HTERT RPE-1 (cell line): ENCODE data around the gene FAM153A.
"Not testable (repeated sequence)": the region's sequence is repeated elsewhere in the genome, so short reads cannot be mapped to it uniquely, and the experiment has no call there.

Experiments used
- in situ Hi-C: fragments of 300-500 bp; cut with MboI; formaldehyde crosslinking; loops from 4 replicates; pipeline ENCODE4 v1.14.3; 2020; ENCODE audit warnings: low sequenced_read_pairs

Gene FAM153A

DNA sequence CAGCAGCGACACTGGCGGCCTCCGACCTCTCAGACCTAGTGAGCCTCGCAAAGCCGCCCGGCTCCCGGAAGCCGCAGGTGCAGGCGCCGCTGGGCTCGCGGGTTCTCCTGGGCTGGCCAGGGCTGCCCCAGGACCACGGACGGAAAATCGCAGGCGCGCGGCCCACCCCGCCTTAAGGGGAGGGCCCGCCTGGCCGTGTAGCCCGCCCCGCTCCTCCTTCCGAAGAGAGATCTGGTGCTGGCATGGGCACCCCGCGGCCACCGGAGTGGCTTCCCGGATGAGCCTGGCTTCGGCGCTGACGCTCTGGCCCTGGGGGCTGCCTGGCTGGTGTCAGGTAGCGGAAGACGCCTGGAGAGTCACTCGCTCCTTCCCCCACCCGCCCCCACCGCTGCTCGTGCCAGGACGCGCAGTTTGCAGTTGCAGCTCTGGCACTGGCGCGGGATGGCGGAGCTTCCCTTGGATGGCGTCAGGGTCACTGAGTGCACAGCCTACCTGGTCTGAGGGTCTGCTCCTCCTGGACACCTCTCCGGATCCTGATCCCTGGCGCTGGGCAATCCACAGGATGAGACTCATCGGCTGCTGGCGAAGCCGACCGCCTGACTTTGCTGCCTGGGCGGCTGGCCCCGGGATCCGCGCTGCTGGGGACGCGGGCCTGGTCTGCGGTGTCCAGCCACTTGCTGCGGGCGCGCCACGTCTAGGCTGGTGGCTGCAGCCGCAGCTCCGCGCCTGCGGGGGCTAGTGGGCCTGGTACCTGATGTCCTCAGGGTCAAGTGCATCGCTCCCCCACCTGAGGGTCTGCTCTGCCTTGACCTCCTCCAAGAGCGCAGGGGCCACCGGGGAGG is at the start of gene FAM153A:
Gene FAM153A, minus strand, starts transcription at position 108 of the 842 bp plus-strand sequence.
- in situ Hi-C loops: not testable (repeated sequence)

DNA sequence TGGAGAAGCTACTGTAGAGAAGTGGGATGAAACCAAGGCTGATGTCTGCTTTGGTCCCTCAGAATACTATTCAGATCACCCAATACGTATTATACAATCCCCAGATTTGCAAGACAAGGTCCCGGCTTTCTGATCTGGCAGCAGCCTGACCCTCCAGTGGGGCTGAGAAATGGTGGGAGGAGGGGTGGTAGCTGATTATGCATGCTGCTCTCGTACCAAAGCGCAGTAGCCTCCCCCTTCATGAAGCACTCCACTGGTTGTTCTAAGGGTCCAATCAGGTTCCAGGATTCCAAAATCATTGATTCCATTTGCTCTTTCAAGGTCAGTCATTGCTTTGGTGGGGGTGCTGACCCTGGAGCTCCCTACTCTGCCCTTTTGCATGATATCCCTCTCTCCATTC is 49.6 kb upstream of the FAM153A start:
- in situ Hi-C loops: not testable (repeated sequence)

DNA sequence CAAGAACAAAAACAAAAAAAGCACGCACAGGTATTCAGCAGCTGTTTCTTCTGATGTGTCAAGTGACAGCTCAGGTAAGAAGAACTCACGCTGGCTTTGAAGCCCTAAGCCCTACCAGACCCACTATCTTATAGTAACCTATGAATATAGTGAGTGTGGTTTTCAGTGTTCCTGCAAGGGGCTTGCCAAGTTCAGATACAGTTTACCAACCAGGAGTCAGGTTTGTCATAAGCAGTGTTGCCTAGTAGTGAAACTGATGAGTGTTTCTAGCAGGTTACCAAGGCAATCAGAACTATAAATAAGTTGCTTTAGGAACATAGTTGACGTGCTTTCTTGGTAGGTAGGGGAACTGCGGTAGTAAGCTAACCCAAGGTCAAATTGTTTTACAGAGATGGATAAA is 43.4 kb upstream of the FAM153A start:
- in situ Hi-C loops: not testable (repeated sequence)

DNA sequence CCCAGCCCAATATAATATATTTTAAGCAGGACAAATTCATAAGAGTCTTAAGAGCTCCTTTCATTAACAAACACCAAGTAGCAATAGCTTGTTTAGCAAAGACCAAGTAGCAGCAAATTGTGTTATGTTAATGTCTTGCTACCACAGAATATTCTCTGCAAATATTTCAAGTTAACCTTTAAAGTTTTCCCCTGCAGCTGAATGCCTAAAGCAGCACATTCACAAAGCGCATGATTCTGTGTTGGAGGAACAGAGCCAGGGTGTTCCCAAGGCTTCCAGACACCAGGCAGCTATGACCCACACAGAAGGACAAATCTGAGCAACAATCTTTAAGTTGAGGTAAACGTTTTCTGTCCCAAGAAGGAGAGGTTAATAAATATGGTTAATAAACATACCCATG is 42.1 kb upstream of the FAM153A start:
- in situ Hi-C loops: not testable (repeated sequence)

DNA sequence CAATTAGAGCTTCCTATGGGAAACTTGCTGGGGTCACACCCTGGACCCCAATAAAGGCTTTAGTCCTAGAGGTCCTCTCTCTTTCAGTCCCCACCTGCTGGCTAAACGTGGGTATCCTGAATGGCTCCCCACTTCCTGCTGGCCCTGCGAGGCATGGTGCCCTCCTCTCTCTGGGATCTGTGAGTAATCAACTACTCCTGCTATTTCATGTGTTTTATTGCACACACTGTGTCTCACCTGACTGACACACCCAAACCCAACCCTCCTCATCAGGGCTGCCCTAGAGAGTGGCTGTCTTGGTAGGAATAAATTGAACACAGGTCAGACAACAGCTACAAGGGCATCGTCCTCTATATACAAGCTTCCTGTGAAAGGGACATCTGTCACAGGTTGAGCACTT is 39.8 kb upstream of the FAM153A start:
- in situ Hi-C loops: not testable (repeated sequence)

DNA sequence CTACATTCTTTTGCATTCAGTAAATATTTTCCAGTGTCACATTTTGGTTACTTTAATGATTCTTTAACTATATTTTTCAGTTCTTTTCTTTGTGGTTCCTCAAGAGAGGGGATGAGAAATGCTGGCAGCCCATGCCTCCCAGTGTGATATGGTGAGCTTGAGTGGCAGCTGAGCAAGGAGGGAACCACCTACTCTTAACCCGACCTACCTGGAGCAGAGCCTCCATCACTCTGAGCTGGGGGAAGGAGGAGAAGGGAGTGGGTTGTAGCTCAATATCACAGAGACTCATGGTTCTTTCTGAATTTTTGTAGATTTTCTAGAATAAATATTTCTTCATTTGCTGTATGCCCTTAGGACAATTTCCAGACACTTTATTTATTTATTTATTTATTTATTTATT is 37.0 kb upstream of the FAM153A start:
- in situ Hi-C loops: not testable (repeated sequence)

DNA sequence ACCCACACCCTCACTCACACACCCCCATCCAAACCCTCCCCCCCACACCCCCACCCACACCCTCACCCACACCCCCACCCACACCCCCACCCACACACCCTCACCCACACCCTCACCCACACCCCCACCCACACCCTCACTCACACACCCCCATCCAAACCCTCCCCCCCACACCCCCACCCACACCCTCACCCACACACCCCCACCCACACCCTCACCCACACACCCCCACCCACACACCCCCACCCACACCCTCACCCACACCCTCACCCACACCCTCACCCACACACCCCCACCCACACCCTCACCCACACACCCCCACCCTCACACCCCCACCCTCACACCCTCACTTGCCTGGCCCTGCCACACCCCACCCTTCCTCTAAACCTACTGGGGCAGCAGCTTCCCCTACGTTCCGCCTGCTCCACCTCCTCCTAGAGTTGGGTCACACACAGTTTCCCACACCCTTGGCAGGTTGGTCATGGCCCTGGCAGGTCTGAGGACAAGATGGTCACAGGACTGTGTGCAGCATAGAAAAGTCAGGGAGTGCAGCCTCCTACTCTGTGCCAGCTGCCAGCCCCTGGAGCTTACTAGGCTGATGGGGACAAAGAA is 30.2 kb upstream of the FAM153A start:
- in situ Hi-C loops: not testable (repeated sequence)

DNA sequence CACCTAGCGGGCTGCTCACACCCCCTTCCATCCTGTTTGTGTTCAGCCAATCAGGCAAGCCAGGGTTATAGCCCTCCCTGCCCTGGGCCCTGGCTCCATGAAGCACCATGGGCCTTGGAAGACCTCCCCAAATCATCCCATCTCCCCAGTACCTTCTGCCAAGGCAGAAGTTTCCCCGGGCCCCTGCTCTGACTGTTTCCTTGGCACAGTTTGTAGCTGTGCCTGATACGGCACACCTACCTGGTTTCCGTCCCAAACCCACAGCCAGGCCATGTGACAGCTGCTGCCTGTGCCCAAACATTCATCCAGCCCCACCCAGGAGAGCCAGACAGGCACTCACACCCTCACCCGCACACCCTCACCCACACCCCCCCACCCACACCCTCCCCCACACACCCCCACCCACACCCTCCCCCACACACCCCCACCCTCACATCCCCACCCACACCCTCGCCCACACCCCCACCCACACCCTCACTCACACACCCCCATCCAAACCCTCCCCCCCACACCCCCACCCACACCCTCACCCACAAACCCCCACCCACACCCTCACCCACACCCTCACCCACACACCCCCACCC is 29.6 kb upstream of the FAM153A start:
- in situ Hi-C loops: not testable (repeated sequence)

DNA sequence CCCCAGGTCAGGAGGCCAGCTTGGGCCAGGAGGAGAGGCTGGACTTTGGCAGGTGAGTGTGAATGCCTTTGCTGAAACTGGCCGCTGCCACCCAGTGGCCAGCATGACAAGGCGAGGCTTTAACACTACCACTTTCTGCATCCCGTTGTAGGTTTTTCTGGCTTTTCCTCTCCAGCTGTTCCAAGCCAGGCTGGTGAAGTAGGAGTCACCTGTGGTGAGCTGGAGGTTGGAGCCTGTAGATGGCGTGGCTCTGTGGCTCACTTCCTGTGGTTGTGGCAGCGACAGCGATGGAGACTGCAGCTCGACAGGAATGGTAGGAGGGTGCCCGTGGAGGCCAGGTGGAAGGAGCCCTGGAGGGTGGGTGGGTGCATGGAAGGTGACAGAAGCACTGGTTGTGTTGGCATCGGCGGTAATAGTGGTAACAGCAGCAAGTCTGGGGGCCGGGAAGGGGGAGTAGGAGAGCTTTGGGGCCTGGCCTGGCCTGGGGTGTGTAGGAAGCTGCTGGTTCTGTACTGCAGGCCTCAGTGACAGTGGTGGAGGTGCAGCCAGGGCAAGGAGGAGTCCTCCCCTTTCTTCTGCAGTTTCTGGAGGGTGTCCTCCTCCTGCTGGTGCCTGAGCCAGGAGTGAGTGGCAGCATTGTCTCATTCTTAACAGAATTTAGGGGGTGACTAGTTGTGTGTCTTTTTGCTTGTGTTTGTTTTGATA is 26.7 kb upstream of the FAM153A start:
- in situ Hi-C loops: not testable (repeated sequence)

DNA sequence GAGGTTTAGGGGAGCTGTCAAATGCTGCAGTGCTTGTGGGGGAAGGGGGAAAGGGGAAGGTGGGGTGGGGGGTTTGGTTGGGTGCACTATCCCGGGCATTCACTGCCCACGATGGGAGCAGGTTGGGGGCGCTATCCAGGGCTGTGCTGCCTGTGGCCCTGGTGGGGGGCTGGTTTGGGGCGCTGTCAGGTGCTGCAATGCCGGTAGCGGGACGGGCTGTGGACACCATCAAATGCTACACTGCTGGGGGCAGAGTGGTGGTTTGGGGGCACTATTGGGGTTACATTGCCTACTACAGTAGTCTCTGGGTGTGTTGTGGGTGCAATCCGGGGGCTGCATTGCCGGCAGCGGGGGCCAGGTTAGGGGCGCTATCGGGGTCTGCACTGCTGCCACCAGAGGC is 25.7 kb upstream of the FAM153A start:
- in situ Hi-C loops: not testable (repeated sequence)

DNA sequence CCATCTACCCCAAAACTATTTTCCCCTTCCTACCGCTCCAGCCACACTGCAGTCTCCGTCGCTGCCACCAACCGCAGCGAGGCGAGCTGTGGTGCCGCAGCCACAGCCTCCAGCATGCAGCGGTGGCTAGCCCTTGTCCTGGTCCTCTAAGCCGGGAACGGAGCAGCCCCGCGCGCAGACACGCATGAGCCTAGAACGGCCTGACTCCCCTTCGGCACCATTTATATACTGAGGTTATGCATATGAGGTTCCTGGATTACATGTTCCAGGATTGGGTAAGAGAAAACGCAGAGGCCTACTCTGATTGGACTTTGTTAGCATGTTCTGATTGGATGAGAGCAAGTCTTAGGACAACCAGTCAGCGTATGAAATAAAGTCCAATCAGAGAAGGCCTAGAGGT is 24.6 kb upstream of the FAM153A start:
- in situ Hi-C loops: not testable (repeated sequence)

DNA sequence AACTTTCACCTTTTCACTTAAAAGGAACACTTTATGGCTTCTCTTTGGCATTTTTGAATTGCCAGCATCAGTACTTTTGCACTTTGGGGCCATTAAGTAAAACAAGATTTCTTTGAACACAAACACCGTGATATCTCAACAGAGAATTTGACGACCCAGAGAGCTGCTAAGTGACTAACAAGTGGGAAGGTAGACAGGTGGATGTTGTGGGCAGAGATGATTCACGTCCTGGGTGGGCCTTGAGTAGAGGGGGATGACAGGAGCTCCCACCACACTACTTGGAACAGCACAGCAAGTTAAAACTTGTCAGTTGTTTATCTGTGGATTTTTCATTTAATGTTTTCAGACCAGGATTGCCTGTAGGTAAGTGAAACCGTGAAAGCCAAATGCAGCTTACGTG is 18.7 kb upstream of the FAM153A start:
- in situ Hi-C loops: not testable (repeated sequence)

DNA sequence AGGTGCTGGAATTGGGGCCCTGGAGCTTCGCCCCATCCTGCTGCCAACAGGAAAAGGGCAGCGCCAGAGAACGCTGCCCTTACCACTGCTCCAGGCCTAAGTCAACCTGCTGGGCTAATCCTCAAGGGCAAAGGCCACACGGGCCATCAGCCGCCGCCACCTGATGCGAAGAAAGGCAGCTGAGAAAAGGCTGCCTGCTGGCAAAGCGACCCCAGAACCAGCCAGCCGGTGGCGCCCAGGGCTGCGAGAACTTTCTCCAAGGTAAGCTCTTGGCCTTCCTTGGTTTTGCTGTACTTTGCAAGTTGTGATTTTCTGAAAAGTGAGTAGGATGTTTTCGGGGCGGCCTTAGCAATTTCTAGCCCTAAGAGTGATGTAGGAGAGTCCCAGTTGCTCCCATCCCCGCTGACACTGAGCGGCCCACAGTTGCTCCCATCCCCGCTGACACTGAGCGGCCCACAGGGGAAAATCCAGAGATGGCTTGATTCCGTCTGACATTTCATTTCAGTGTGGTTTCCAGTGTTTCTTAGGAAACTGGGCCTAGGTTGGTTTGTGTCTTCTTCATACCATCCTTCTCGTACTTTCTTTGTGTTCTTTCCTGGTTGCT is 15.6 kb upstream of the FAM153A start:
- in situ Hi-C loops: not testable (repeated sequence)

DNA sequence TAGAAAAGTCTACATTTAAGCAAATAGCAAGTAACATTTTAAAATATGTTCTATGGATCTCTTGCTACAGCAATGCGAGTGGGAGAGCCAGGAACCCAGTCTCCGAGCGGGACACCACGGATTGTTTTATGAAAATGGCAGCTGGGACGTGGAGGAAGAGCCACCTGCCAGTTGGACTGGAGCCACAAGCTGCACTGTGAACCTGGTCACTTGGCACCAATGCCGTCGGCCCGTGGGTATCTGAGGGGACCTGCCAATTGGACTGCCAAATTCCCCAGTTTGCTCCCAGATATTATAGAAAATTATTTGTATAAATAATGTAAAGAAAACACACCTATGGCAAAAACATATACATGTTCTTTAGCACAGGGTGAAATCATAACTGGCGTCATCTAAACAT is 10.6 kb upstream of the FAM153A start:
- in situ Hi-C loops: not testable (repeated sequence)

DNA sequence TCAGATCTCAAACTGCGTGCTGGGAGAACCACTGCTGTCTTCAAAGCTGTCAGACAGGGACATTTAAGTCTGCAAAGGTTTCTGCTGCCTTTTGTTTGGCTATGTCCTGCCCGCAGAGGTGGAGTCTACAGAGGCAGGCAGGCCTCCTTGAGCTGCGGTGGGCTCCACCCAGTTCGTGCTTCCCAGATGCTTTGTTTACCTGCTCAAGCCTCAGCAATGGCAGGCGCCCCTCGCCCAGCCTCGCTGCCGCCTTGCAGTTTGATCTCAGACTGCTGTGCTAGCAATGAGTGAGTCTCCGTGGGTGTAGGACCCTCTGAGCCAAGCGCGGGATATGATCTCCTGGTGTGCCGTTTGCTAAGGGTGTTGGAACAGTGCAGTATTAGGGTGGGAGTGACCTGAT is 8.9 kb upstream of the FAM153A start:
- in situ Hi-C loops: not testable (repeated sequence)

DNA sequence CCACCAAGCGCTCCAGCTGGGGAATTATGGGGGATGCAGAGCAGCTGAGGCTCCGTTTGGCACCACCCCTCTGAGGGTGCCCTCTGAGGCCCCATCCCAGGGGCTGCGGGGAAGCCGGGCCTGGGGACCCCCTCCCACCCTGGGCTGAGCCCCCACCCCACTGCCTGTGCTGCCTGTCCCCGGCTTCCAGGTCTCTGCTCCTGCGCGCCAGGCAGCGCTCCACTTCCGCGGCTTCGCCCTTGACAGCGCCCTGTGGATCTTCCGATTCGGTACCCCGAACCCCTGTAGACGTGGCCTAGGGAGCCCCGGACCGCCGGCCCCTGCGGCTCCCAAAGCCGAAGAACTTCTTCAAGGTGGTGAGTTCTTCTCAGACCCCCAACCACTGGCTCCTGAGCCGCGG is 530 bp downstream of the FAM153A start:
- in situ Hi-C loops: not testable (repeated sequence)

DNA sequence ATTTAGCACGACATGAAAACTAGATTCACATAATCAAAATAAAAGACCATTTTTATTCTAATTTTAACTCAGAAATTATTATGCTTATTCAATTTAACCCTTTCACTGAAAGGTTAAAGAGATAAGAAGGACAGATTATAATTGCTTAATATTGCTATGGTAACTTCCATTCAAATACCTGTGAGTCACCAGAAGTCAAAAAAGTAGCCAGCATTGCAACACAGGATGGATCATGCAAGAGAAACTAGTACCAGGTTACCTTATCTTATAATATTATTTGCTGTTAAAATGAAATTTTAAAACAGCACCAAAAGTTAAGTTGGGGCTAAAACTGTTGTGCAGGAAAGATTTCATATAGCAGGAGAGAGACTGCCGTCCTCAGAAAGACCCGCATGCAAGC is 11.5 kb downstream of the FAM153A start:
- in situ Hi-C loops: not testable (repeated sequence)

DNA sequence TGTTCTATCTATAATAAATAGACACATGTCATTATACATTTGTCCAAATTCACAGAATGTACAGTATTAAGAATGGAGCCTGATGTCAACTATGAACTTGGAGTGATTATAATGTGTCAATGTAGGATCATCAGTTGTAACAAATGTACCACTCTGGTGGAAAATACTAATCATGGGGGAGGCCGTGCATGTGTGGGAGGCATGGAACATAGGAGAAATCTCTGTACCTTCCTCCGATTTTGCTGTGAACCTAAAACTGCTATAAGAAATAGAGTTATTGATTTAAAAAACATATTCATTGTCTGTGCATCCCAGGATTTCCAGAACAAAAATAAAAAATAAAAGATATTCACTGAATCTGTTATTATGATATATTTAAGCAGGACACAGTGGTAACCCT is 12.1 kb downstream of the FAM153A start:
- in situ Hi-C loops: not testable (repeated sequence)

DNA sequence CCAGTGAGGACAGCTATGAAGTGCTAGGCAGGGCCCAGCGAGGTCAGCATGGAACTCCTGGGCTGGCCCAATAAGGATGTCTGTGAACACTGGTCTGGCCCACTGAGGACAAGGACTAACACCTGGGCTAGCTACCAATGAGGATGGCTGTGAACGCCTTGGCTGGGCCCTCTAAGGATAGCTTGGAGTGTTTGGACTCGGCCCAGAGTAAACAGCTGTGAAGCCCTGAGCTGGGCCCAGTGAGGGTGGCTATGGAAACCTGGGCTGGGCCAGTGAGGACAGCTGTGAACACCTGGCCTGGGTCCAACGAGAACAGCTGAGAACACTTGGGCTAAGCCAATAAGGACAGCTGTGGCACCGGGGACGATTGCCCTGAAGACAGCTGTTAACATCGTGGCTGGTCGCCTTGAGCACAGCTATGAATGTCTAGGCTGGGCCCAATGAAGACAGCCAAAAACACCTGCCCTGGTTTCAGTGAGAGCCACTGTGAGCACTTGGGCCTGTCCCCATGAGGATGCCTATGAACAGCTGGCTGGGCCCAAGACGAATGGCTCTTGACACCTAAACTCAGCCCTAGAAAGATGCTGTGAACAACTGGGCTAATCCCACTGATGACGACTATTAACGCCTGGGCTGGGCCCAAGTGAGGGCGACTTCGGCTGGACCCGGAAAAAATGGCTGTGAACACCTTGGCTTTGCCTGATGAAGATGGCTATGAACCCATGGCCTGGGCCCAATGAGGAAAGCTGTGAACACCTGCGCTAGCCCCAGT is 18.8 kb downstream of the FAM153A start:
- in situ Hi-C loops: not testable (repeated sequence)

DNA sequence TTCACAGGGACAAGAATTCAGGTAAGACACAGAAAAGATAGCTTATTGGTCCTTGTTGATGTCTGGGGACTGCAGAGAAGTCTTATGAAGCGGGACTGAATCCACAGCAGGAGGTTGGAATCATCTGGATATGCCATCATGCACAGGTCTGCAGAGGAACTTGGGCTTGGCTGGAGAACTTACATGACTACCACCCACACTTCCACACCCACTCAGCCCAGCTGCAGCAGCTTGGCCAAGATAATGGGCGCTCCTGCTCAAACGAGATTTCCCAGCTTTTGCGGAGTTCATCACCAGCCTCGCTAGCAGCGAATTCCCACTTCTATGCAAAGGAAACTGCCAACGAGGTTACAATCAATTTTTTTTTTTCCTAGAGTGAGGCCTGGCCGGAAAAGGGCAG is 21.7 kb downstream of the FAM153A start:
- in situ Hi-C loops: not testable (repeated sequence)
